ENCODE results near the gene ADGRF5. TPM values are rescaled to one million over a fixed set of nuclear protein-coding genes. Genes with fewer than 3 reads are reported as not detected.

ADGRF5 gene
- total and polyA plus RNA-seq, 2 donors, result 16.2 to 41.3 TPM

DNA sequence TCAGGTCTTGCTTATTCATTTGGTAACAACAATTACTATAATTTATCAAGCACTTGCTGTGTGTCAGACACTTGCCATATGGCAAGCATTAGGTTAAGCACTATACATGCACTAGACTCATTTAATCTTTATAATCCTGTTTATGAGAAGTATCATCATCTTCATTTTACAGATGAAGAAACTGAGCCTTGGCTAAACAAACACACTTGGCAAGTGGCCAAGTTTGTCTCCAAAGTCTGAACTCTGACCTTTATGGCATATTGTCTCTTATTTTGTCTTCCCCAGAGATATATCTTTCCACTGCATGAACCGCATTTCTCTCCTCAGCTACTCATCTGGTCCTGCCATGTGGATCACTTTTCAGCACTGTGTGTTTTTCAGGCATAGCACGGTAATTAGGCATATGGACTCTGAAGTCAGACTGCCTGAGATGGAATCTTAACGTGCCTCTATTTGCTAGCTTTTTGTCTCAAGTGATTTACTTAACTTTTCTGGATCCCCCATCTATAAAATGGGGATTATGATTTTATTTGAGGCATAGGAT lies 4.7 kb downstream of the ADGRF5 start:
- no peaks in the 10 kb centered on the region for H3K4me1 ChIP-seq (ENCODE audit: insufficient read depth)
- H3K27ac ChIP-seq (ENCODE audit: low read depth), result no peak overlapping the region
- DNase-seq (ENCODE audit: extremely low spot score), result no peak
- WGBS, result 49% methylated on average over 3 of the region's 3 CpGs
- H3K36me3 ChIP-seq (ENCODE audit: insufficient read depth), result no peaks in the 10 kb centered on the region
- H3K4me3 ChIP-seq (ENCODE audit: low read depth, low read length), result no peak overlapping the region

GRCh38 chr6:46915866-46916265 lies 5.9 kb downstream of the ADGRF5 start:
- no peak for DNase-seq (ENCODE audit: extremely low spot score)
- WGBS, result 88% methylated on average over 4 of the region's 4 CpGs
- no peak overlapping the region for H3K27ac ChIP-seq (ENCODE audit: low read depth)
- H3K36me3 ChIP-seq (ENCODE audit: insufficient read depth), result no peaks in the 10 kb centered on the region
- no peak overlapping the region for H3K4me3 ChIP-seq (ENCODE audit: low read depth, low read length)
- H3K4me1 ChIP-seq (ENCODE audit: insufficient read depth), result no peaks in the 10 kb centered on the region

DNA sequence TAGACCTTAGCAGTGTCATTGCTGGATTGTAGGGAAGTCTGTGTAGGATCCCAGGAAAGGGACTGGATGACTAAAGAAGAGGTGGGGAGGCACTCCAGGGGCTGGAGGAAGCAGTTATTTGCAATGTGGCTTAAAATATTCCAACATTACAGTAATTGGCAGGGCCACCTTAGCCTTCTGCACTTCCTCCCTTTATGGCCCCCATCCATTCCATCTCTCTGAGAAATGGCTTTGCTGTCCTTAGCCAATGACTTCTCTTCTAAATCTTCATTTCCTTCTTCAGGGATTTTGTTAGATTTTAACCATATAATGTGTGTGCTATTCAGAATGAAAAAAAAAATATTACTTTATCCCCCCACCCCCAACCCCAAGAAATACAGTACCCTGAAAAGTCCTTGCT lies 6.4 kb downstream of the ADGRF5 start:
- DNase-seq (ENCODE audit: extremely low spot score), result no peak
- no peaks in the 10 kb centered on the region for H3K4me1 ChIP-seq (ENCODE audit: insufficient read depth)
- H3K4me3 ChIP-seq (ENCODE audit: low read depth, low read length), result no peak overlapping the region
- no peaks in the 10 kb centered on the region for H3K36me3 ChIP-seq (ENCODE audit: insufficient read depth)
- no peak overlapping the region for H3K27ac ChIP-seq (ENCODE audit: low read depth)

DNA sequence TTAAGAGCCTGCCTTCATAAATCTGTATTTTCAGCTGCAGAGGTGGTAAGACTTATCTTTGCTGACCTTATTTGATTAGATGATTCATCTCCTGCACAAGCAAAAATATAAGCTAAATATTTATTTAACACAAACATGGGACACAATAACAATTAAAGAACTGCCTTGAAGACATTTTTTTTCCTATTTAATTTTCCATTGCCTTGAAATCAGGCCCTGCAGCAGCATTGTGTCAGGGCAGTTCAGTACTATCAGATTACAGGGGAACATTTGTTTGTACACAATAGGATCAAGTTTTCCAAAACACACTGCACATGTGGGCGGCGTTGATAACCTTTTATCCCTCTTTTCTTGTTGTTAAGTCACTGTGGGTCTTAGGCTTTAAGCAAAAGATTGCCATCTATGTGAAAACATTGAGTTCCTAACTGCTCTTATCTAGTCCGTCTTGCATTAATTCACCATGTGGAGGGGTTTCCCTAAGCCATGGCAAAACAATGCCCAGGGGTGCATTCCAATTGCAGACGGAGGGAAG lies 7.4 kb downstream of the ADGRF5 start:
- DNase-seq (ENCODE audit: extremely low spot score), result no peak
- Histone ChIP-seq H3K4me3 (ENCODE audit: low read depth, low read length) (no peak overlapping the region), H3K36me3 (ENCODE audit: insufficient read depth) (no peaks in the 10 kb centered on the region), H3K27ac (ENCODE audit: low read depth) (no peak overlapping the region), H3K4me1 (ENCODE audit: insufficient read depth) (no peaks in the 10 kb centered on the region)
- 57% methylated on average over 4 of the region's 4 CpGs for WGBS

DNA sequence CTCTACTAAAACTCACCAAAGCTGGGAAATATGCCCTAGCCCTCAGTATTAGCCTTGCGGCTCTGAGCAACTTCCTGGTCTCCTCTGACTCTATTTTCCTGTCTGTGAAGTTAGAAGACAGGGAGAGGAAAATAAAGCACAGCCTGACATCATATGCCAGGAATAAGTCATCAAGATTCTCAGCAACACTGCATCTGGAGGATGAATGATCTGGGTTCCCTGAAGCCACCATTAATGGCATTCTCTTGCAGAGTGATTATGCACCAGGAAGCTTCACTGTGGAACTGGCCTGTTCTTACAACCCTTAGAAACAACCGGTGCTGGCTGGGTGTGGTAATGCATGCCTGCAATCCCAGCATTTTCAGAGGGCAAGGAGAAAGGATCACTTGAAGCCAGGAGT lies 12.4 kb downstream of the ADGRF5 start:
- H3K36me3 ChIP-seq (ENCODE audit: insufficient read depth), result no peaks in the 10 kb centered on the region
- WGBS, result 62% methylated on average over 2 of the region's 2 CpGs
- no peaks in the 10 kb centered on the region for H3K4me1 ChIP-seq (ENCODE audit: insufficient read depth)
- H3K4me3 ChIP-seq (ENCODE audit: low read depth, low read length), result no peak overlapping the region
- H3K27ac ChIP-seq (ENCODE audit: low read depth), result no peak overlapping the region
- no peak for DNase-seq (ENCODE audit: extremely low spot score)

GRCh38 chr6:46906776-46907175 lies 15.0 kb downstream of the ADGRF5 start:
- 92% methylated on average over 3 of the region's 3 CpGs for WGBS
- H3K4me1 ChIP-seq (ENCODE audit: insufficient read depth), result no peaks in the 10 kb centered on the region
- no peak for DNase-seq (ENCODE audit: extremely low spot score)
- H3K4me3 ChIP-seq (ENCODE audit: low read depth, low read length), result no peak overlapping the region
- H3K36me3 ChIP-seq (ENCODE audit: insufficient read depth), result no peaks in the 10 kb centered on the region
- no peak overlapping the region for H3K27ac ChIP-seq (ENCODE audit: low read depth)

- DNase-seq (ENCODE audit: extremely low spot score), result no peak
- 78% methylated on average over 3 of the region's 3 CpGs for WGBS
- no peak overlapping the region for H3K4me3 ChIP-seq (ENCODE audit: low read depth, low read length)
- no peaks in the 10 kb centered on the region for H3K36me3 ChIP-seq (ENCODE audit: insufficient read depth)
- H3K4me1 ChIP-seq (ENCODE audit: insufficient read depth), result no peaks in the 10 kb centered on the region
- no peak overlapping the region for H3K27ac ChIP-seq (ENCODE audit: low read depth)
These were observed 17.6 kb downstream of the ADGRF5 start for GRCh38 chr6:46904117-46904516.

- Histone ChIP-seq H3K4me3 (ENCODE audit: low read depth, low read length) (no peak overlapping the region), H3K36me3 (ENCODE audit: insufficient read depth) (no peaks in the 10 kb centered on the region), H3K4me1 (ENCODE audit: insufficient read depth) (no peaks in the 10 kb centered on the region), H3K27ac (ENCODE audit: low read depth) (no peak overlapping the region)
- DNase-seq (ENCODE audit: extremely low spot score), result no peak
- WGBS, result 55% methylated on average over 4 of the region's 4 CpGs
These were observed 18.6 kb downstream of the ADGRF5 start for GRCh38 chr6:46903175-46903574.

DNA sequence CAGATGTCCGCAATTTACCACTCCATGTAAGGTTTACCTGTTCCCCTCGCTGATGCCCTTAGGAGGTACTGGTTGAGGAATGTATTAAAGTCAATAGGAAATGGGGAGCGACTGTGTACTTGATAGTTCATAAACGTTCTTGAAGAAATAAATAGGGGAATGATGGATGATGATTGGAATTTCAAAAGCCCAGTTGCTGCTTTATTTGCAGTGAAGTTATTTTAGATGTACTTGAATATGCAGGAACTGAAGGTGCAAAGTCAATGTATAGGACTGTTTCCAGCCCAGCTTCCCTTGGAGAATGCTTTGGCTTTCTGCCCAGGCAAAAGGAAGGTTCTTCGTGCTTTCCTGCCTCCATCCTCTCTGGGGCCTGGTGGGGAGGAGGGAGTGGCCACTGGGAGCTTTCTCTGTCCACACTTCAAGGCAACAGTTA lies 19.8 kb downstream of the ADGRF5 start:
- H3K4me3 ChIP-seq (ENCODE audit: low read depth, low read length), result no peak overlapping the region
- H3K27ac ChIP-seq (ENCODE audit: low read depth), result no peak overlapping the region
- H3K4me1 ChIP-seq (ENCODE audit: insufficient read depth), result no peaks in the 10 kb centered on the region
- H3K36me3 ChIP-seq (ENCODE audit: insufficient read depth), result no peaks in the 10 kb centered on the region
- 48% methylated on average over 5 of the region's 5 CpGs for WGBS
- DNase-seq (ENCODE audit: extremely low spot score), result no peak

DNA sequence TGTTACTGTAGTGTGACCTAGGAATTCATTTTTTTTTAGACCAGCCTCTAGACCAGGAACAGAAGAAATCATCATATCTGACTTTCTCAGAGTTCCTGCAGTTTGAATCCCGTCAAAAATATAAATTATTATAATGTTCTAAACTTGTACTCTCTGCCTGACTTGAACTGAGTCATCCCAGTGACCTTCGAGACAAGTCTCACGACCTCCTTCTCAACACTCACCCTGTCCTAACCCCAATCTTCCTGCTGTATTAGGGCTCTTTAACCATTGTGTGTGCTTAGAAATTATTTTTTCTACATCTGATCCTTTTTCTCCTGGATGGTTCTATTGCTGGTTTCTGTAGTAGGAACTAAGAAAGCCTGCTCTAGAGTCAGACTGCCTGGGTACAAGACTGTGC lies 21.5 kb downstream of the ADGRF5 start:
- H3K27ac ChIP-seq (ENCODE audit: low read depth), result no peak overlapping the region
- no peaks in the 10 kb centered on the region for H3K36me3 ChIP-seq (ENCODE audit: insufficient read depth)
- 77% methylated on average over 3 of the region's 3 CpGs for WGBS

DNA sequence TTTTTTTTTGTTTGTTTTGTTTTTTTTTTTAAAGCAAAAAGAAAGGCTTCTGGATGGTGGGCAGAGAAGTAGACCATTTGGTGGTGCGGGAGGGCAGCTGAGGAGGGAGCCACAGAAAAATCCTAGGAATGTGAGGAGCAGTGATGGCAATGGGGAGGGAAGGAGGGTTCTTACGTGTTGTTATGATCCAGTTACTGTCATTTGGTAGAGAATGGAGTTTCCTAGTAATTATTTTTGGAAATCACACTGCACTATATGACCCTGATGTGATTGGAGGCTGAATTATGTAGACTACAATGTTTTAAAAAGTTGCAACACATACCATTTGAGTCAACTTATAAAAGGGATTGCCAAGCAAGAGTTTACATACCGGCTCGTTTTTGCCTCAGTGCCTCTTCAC lies 22.1 kb downstream of the ADGRF5 start:
- Histone ChIP-seq H3K27ac (ENCODE audit: low read depth) (no peak overlapping the region), H3K4me1 (ENCODE audit: insufficient read depth) (no peaks in the 10 kb centered on the region), H3K4me3 (ENCODE audit: low read depth, low read length) (no peak overlapping the region), H3K36me3 (ENCODE audit: insufficient read depth) (no peaks in the 10 kb centered on the region)
- WGBS, result 53% methylated on average over 4 of the region's 4 CpGs
- no peak for DNase-seq (ENCODE audit: extremely low spot score)

More for the DNA sequence above, 21.5 kb downstream of the ADGRF5 start:
- no peak for DNase-seq (ENCODE audit: extremely low spot score)
- Histone ChIP-seq H3K4me3 (ENCODE audit: low read depth, low read length) (no peak overlapping the region), H3K4me1 (ENCODE audit: insufficient read depth) (no peaks in the 10 kb centered on the region)

DNA sequence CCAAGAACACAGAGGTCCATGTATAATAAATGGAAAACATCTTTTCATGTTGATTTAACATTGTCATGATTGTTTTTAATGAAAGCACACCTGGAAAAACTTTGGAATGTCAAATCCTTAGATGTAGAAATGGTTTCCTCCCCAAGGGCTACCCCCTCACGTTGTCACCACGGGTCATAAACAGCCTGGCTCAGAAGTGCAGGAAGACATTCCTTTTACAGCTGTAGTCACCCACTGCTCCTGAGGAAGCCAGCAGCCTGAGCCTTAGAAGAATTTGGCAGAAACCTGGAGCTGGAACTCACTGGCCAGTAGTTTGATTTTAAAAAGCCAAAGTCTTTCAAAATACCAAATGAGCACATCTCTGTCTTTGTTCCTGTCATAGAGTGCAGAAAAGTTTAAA lies 23.7 kb downstream of the ADGRF5 start:
- Histone ChIP-seq H3K36me3 (ENCODE audit: insufficient read depth) (no peaks in the 10 kb centered on the region), H3K4me3 (ENCODE audit: low read depth, low read length) (no peak overlapping the region), H3K4me1 (ENCODE audit: insufficient read depth) (no peaks in the 10 kb centered on the region), H3K27ac (ENCODE audit: low read depth) (no peak overlapping the region)
- no peak for DNase-seq (ENCODE audit: extremely low spot score)
- WGBS, result 26% methylated on average over 2 of the region's 2 CpGs

DNA sequence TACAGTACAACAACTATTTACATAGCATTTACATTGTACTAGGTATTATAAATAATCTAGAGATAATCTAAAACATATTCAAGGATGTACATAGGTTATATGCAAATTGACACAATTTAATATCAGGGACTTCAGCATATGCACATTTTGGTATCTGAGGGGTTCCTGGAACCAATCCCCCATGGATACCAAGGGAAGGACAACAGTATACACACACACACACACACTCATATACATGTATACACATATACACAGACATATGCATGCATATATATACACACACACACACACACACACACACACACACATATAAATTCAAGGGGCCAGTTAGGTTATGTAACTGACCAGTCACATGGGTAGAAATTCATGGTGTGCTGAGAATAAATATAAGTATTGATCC lies 24.9 kb downstream of the ADGRF5 start:
- Histone ChIP-seq H3K4me1 (ENCODE audit: insufficient read depth) (no peaks in the 10 kb centered on the region), H3K4me3 (ENCODE audit: low read depth, low read length) (no peak overlapping the region), H3K36me3 (ENCODE audit: insufficient read depth) (no peaks in the 10 kb centered on the region), H3K27ac (ENCODE audit: low read depth) (no peak overlapping the region)
- DNase-seq (ENCODE audit: extremely low spot score), result no peak

GRCh38 chr6:46895930-46896329 lies 25.8 kb downstream of the ADGRF5 start:
- WGBS, result 81% methylated on average over 7 of the region's 7 CpGs
- no peak overlapping the region for H3K4me3 ChIP-seq (ENCODE audit: low read depth, low read length)
- no peak for DNase-seq (ENCODE audit: extremely low spot score)

GRCh38 chr6:46894433-46894832 lies 27.3 kb downstream of the ADGRF5 start:
- H3K27ac ChIP-seq (ENCODE audit: low read depth), result no peak overlapping the region
- no peaks in the 10 kb centered on the region for H3K4me1 ChIP-seq (ENCODE audit: insufficient read depth)
- H3K4me3 ChIP-seq (ENCODE audit: low read depth, low read length), result no peak overlapping the region
- DNase-seq (ENCODE audit: extremely low spot score), result no peak
- H3K36me3 ChIP-seq (ENCODE audit: insufficient read depth), result no peaks in the 10 kb centered on the region

More at GRCh38 chr6:46895930-46896329, 25.8 kb downstream of the ADGRF5 start:
- H3K36me3 ChIP-seq (ENCODE audit: insufficient read depth), result no peaks in the 10 kb centered on the region
- H3K4me1 ChIP-seq (ENCODE audit: insufficient read depth), result no peaks in the 10 kb centered on the region
- H3K27ac ChIP-seq (ENCODE audit: low read depth), result no peak overlapping the region

Data from urinary bladder (tissue), 4 donors.